GM08714 (cell line): ENCODE measurements around the gene NLRP8.
"Not testable (repeated sequence)": the region's sequence is repeated elsewhere in the genome, so short reads cannot be mapped to it uniquely, and the experiment has no call there.

Source experiments
- H3K4me3 ChIP-seq: fragments of 200-500 bp; sonication (Bioruptor generic); 2 replicates; pipeline ENCODE4 v1.5.1; 2014; ENCODE audit warnings: mild to moderate bottlenecking, low read length, inconsistent platforms
- ZNF274 ChIP-seq: IDR thresholded peaks from 2 replicates; pipeline ENCODE4 v1.6.1; 2012; ENCODE audit warnings: mild to moderate bottlenecking, low read depth, low read length

NLRP8 gene

DNA sequence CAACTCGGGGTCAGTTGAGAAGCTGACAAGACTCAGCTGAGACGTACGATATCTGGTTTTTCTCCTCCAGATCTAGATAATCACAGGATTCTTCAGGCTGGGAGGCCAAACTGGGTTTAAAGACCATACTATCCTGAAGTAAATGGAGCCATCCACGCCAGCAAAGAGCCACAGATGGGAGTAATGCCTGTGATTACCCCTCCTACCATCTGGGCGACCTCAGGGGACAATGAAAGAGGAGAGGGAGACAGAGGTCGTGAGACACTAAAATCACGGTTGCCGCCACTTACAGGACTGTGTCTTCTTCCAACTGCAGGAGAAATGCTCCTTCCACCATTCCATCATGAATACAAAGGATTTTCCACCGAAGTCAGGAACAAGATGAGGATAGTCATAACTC is 12.4 kb upstream of the NLRP8 start:
- no peak overlapping the region for H3K4me3 ChIP-seq
- no peak for TF ChIP-seq ZNF274

DNA sequence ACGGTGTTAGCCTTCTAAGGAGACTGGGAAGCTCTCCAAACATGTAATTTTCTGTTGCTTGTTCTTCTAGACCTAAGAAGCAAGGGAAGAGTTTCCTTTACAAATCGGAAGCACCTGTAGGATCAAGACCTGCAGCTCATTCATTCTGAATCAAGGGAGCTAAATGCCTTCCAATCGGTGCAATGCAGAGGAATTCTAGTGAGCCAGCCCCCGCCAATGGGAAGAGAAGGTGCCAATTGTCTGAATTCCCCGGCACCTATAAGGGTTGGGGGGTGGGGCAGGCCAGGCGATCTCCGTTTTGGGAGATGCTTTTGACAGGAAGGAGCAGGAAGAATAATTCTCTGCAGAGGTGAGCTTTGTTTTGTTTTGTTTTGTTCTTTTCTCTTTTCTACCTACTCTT is 8.4 kb upstream of the NLRP8 start:
- no peak overlapping the region for H3K4me3 ChIP-seq
- no peak for TF ChIP-seq ZNF274

DNA sequence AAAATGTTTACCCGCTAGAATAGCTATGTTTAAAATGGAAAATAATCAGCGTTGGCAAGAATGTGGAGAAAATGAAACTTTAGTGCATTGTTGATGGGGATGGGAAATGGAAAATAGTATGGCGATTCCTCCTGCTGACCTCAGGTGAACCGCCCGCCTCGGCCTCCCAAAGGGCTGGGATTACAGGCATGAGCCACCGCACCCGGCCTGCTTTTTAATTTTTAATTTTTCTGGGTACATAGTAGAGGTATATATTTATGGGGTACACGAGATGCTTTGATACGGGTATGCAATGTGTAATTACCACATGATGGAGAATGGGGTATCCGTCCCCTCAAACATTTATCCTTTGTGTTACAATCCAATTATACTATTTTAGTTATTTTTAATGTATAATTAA is 7.3 kb upstream of the NLRP8 start:
- no peak for TF ChIP-seq ZNF274
- no peak overlapping the region for H3K4me3 ChIP-seq

DNA sequence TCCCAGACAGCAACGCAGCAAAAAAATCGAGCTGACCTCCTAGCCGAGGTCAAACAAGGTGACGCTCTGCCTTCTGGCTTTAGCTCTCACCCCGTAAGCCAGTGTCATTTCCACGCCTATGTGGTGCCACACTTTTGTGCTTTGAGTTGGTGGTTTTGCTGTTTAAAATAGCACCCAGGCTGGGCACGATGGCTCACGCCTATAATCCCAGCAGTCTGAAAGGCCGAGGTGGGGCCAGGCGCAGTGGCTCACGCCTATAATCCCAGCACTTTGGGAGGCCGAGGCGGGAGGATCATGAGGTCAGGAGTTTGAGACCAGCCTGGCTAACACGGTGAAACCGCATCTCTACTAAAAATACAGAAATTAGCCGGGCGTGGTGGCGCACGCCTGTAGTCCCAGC is 2.9 kb downstream of the NLRP8 start:
- not testable (repeated sequence) for H3K4me3 ChIP-seq

DNA sequence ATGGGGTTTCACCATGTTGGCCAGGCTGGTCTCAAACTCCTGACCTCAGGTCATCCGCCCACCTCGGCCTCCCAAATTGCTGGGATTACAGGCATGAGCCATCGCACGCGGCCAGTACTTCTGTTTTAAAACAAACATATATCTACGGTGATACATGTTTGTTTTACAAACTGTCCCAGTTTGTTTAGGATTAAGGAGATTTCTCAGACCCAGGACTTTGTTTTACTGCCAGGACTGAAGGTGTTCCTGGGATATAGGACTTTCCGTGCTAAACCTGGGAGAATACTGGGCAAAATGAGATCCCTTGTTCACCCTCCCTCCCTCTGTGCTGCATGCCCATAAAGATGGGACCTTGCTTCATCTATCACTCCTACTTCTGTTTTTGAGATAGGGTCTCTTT is 8.8 kb downstream of the NLRP8 start:
- no peak for TF ChIP-seq ZNF274

DNA sequence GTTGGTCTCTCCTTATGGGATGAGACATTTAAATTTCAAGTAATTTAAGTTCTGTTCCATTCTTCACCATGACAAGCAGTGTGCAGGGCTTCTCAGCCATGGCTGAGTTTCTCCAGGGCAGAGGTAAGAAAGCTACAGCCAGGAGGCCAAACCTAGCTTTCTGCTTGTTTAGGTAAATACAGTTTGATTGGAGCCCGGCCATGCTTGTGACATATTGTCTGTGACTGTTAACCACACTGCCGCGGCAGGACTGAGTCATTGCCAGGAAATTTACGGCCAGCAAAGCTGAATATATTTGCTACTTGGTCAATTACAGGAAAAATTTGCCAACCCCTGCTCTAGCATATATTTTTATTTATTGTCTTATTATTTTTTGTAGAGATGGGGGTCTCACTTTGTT is 10.7 kb downstream of the NLRP8 start:
- H3K4me3 ChIP-seq, result no peak overlapping the region
- TF ChIP-seq ZNF274, result no peak

More for the DNA sequence above, 8.8 kb downstream of the NLRP8 start:
- no peak overlapping the region for H3K4me3 ChIP-seq

DNA sequence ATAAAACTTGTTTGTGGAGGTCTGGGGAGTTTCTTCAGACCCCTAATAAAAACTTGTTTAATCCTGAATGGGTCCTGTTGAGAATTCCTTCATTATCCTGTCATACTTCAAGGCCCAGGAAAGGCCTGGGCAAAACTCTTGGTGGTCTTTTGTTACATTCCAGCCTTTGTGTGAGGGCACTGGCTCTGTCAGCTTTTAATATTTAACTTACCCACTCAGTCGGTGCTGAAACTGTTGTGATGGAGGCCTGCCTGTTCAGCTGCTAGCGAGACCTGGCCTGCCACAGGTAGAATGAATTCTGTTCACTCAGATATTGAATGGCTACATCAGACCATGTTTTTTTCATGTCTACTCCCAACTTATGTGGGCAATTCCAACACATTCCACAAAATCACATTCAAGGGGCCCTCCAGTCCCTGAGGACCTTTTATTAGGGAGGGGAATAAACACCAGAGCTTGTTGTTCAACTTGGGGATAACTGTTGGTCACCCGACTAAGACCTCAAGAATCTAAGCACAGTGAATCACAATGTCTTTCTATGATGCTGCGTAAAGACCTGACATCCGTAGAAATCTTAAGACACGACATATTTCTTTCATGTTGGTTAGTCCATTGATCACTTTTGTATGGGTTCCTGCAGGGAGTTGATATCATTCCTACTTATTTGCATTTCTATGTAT is 12.5 kb downstream of the NLRP8 start:
- no peak overlapping the region for H3K4me3 ChIP-seq

DNA sequence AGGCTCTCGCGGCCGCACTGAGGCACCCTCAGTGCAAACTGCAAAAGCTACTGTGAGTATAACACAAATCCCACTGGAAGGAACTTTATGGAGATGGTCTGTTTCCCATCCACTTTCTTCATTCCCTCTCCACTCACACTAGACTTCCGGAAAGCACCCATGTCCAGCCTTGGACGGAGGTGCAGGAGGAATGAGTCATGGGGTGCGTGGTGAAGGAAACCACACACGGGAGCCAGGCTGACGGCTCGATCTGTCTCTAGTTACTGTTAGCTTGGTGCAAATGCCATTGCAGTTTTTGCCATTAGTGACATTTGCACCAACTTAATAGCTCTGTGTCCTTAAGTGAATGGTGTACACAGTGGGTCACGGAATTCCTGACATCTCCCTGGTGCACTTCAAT is 14.6 kb downstream of the NLRP8 start:
- no peak overlapping the region for H3K4me3 ChIP-seq
- no peak for TF ChIP-seq ZNF274

More for the DNA sequence above, 12.5 kb downstream of the NLRP8 start:
- no peak for TF ChIP-seq ZNF274

DNA sequence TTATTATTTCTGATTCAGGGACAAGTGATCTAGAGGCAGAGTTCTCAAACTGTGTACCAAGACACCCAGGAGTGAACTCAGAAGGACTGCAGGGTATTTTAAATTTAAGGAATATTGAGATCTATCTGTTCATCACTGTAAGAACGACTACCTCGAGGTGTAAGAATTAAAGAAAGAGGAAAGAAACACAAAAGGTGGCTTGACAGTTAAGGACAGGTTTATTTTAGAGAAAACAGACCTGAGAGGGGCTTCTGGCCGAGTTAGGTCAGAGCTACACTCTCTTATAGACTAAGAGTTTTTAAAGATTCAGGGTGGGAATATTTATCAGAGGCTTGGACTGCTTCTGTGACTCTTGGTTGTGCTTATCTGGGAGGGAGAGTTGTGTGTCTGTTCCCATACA is 26.4 kb downstream of the NLRP8 start:
- H3K4me3 ChIP-seq, result no peak overlapping the region
- no peak for TF ChIP-seq ZNF274

DNA sequence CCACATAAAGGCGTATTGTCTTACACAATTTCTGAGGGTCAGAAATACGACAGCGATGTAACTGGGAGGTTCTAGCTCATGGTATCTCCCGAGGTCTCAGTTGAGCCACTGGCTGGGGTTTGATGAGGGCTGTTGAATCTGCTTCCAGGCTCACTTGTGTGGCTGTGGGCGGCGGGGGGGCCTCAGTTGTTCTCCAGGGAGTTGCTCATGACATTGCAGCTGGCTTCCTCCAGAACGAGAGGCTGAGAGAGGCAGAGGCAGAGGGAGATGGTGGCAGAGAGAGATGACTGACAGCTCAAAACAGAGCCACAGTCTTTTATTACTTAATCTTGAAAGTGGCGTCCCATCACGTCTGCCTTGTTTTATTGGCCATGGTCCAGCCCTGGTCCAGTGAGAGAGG is 32.8 kb downstream of the NLRP8 start:
- H3K4me3 ChIP-seq, result no peak overlapping the region
- no peak for TF ChIP-seq ZNF274

DNA sequence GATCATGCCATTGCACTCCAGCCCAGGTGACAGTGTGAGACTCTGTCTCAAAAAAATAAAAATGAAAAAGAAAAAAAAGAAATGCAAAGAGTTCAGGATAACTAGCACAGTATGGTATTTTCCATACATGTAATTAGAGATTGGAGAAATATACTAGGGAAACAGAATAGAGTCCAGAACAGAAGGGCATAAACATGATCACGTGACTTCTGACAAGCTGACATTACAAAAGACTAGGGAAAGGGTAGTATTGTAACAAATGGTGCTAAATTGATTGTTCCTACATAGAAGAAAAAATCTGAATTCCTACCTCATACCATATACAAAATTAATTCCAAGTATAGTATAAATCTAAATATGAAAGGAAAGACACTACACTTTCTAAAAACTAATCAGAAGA is 37.6 kb downstream of the NLRP8 start:
- no peak overlapping the region for H3K4me3 ChIP-seq
- TF ChIP-seq ZNF274, result no peak

DNA sequence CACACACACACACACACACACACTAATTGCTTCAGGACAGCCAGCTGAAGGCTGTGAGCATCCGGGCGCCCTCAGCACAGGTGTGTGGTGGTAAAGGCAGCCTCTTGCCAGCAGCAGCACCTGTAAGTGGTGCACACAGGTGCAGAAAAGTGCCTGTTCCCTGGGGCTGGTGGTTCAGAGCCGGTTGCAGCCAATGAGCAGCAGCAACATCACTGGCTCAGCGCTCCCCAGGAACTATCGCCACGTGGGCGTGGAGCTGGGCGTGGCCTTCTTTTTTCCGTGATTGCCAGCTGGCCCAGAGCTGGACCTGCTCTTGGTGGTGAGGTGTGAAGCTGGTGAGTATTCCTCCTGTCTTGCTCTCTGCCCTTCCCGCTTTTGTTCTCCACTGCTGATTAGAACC is 38.9 kb downstream of the NLRP8 start, which contains the start of gene NLRP5:
TSS of gene NLRP5 (plus strand) at position 289 of the 400 bp plus-strand sequence.
- TF ChIP-seq ZNF274, result no peak
- H3K4me3 ChIP-seq, result no peak within 1 kb of the TSS

DNA sequence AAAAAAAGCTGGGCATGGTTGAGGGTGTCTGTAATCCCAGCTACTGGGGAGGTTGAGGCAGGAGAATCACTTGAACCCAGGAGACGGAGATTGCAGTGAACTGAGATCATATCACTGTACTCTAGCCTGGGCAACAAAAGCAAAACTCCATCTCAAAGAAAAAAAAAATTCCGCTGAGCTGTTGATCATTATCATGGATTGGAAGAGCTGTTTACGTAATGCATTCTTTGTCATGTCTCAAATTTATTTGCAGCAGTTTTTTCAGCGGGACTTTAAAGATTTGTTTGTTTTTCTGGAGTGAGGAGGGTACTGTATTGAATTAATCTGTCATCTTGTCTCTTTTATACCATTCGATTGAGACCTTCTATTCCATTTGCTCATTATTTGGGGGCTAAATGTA is 43.2 kb downstream of the NLRP8 start:
- H3K4me3 ChIP-seq, result no peak overlapping the region
- no peak for TF ChIP-seq ZNF274

DNA sequence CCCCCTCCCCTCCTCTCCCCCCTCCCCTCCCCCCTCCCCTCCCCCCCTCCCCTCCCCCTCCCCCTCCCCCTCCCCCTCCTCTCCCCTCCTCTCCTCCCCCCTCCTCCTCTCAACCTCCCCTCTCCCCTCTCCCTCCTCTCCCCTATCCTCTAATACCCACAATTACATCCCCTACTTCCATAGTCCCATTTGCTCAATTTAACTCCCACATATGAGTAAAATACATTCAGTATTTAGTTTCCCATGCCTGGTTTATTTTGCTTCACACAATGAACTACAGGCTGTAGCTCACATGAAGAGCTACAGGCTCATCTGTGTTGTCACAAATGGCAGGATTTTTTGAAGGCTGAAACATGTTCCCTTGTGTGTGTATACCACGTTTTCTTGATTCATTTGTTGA is 45.9 kb downstream of the NLRP8 start:
- H3K4me3 ChIP-seq, result no peak overlapping the region
- TF ChIP-seq ZNF274, result no peak

DNA sequence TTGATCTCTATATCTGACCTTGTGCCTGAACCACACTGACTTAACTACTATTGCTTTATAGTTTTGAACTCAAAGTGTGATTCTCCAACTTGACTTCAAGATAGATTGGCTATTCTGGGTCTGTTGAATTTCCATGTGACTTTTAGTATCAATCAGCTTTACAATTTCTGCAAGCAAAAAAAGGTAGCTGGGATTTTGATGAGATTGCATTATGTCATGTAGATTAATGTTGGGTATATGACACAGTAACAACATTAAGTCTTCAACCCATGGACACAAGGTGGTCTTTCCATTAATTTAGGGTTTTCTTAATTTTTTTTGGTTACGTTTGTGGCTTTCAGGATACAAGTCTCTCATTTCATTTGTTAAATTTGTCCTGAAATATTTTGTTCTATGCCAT is 67.1 kb downstream of the NLRP8 start:
- H3K4me3 ChIP-seq, result no peak overlapping the region
- TF ChIP-seq ZNF274, result no peak

DNA sequence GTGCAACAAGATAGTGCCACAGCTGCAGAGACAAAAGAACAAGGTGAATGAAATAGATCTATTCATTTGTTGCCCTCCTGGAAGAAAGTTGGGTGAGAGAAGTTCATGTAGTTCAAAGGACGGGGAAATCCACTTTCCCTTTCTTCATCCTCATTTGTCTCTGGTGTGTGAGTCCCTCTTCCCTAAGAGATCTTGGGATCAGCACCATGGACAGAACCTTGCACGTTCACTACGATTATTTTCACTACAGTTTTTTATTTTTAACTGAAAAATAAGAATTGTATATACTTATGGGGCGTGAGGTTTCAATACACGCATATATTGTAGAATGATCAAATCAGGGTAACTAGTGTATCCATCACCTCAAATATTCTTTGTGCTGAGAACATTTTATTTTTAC is 68.1 kb downstream of the NLRP8 start:
- no peak overlapping the region for H3K4me3 ChIP-seq
- no peak for TF ChIP-seq ZNF274

DNA sequence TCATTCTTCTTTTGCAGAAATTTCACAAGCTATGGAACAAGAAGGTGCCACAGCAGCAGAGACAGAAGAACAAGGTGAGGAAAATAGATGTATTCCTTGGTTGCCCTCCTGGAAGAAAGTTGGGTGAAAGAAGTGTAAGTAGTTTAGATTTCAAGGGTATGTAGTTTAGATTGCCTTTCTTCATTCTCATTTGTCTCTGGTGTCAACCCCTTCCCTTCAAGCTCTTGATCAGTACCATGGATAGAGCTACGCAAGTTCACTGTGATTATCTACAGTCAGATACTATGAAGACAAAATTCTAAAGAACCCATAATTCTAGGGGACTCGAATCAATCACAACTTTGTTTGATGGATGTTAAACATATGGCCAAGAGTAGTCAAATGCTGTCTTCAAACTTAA is 71.7 kb downstream of the NLRP8 start:
- not testable (repeated sequence) for H3K4me3 ChIP-seq

DNA sequence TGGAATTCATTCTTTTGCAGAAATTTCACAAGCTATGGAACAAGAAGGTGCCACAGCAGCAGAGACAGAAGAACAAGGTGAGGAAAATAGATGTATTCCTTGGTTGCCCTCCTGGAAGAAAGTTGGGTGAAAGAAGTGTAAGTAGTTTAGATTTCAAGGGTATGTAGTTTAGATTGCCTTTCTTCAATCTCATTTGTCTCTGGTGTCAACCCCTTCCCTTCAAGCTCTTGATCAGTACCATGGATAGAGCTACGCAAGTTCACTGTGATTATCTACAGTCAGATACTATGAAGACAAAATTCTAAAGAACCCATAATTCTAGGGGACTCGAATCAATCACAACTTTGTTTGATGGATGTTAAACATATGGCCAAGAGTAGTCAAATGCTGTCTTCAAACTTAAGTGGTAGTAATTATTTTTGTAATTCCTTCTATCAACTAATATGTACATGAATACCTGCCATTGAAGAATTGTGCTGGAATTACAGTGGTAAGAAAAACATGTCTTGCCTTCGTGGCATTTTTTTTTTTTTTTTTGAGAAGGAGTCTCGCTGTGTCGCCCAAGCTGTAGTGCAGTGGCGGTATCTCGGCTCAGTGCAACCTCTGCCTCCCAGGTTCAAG is 72.8 kb downstream of the NLRP8 start:
- H3K4me3 ChIP-seq, result not testable (repeated sequence)
